Measurements from ENCODE around the gene ACADSB. TPM values are rescaled to one million over a fixed set of nuclear protein-coding genes. Genes with fewer than 3 reads are reported as not detected.

ACADSB gene
- total and polyA plus RNA-seq, 2 experiments from 2014 or later = 3.7 to 6.5 TPM

- TF ChIP-seq CTCF (conservative IDR thresholded peaks at IDR 0.05; ENCODE audit: low read depth in 2 of 2) (no peak), REST (IDR thresholded peaks at IDR 0.05; ENCODE audit: unreplicated experiment) (no peak), ZNF114 (CRISPR knock-in tag; IDR thresholded peaks at IDR 0.05) (no peak), ETS1 (IDR thresholded peaks at IDR 0.05) (no peak)
Observed at GRCh38 chr10:123018531-123018930, 9.7 kb downstream of the ACADSB start (continued).

- Histone ChIP-seq H4K20me1 (replicated peaks; ENCODE audit: insufficient read depth) (no peaks in the 10 kb centered on the region), H3K4me2 (peak overlapping the region; percentile 12; the same call in 1 of the 2 replicates), H3K27ac (ENCODE audit: low read depth) (no peak overlapping the region), H3K79me2 (replicated peaks; ENCODE audit: insufficient read depth) (no peaks in the 10 kb centered on the region), H3K9me2 (ENCODE audit: insufficient read depth) (no peaks in the 10 kb centered on the region), H3K4me3 (no peak overlapping the region), H3K4me1 (ENCODE audit: insufficient read depth) (peaks cover 66% of the 10 kb centered on the region), H3K36me3 (ENCODE audit: insufficient read depth) (no peaks in the 10 kb centered on the region), H2AFZ (no peak overlapping the region), H3F3A (replicated peaks; ENCODE audit: low read depth) (no peaks in the 10 kb centered on the region), H3K27me3 (ENCODE audit: insufficient read depth) (peaks cover 34% of the 10 kb centered on the region)
- TF ChIP-seq CREB1 (CRISPR knock-in tag; IDR thresholded peaks at IDR 0.05; ENCODE audit: low read depth) = no peak
- Mint-ChIP-seq H3K4me3 (no peak overlapping the region), H3K9me3 (peaks cover 19% of the 10 kb centered on the region), H3K27ac (no peak overlapping the region), H3K27me3 (ENCODE audit: insufficient read depth, low read depth, poor library complexity) (peaks cover 27% of the 10 kb centered on the region), H3K36me3 (ENCODE audit: low read depth) (peaks cover 22% of the 10 kb centered on the region), H3K4me1 (peaks cover 75% of the 10 kb centered on the region)
- ATAC-seq (no peak), DNase-seq (ENCODE audit: low spot score) (no peak)
Observed at GRCh38 chr10:123019264-123019663, 10.5 kb downstream of the ACADSB start.
